Trophoblast cell (in vitro differentiated cells and primary cell): Measurements from ENCODE around the gene VEZF1.
A peak's percentile ranks its signal among the peaks of the same experiment; 100 is the strongest.

ENCODE experiments used
- DNase-seq, 2 donors: peaks; one replicate each; pipeline ENCODE4 v3.0.0-alpha.2; 2016
- H2AFZ ChIP-seq: 2 replicates; pipeline ENCODE4 v1.6.1; 2013; ENCODE audit warnings: low read length, moderate library complexity, mild to moderate bottlenecking; ENCODE audit not compliant: insufficient read depth, poor library complexity
- H2AK5ac ChIP-seq: 2 replicates; pipeline ENCODE4 v1.6.1; 2013; ENCODE audit warnings: mild to moderate bottlenecking, low read length
- H2BK120ac ChIP-seq: 2 replicates; pipeline ENCODE4 v1.6.1; 2013; ENCODE audit warnings: low read length, mild to moderate bottlenecking, moderate library complexity; ENCODE audit not compliant: insufficient read depth, poor library complexity
- H2BK12ac ChIP-seq: 2 replicates; pipeline ENCODE4 v1.6.1; 2013; ENCODE audit warnings: mild to moderate bottlenecking, low read length, moderate library complexity
- H2BK5ac ChIP-seq: 2 replicates; pipeline ENCODE4 v1.6.1; 2013; ENCODE audit warnings: low read length, low read depth, moderate library complexity, mild to moderate bottlenecking; ENCODE audit not compliant: poor library complexity
- H3K14ac ChIP-seq: 2 replicates; pipeline ENCODE4 v1.6.1; 2013; ENCODE audit warnings: mild to moderate bottlenecking, low read length
- H3K18ac ChIP-seq: 2 replicates; pipeline ENCODE4 v1.6.1; 2013; ENCODE audit warnings: mild to moderate bottlenecking, low read length
- H3K23ac ChIP-seq: 2 replicates; pipeline ENCODE4 v1.6.1; 2013; ENCODE audit warnings: low read length
- H3K27ac ChIP-seq: 2 replicates; pipeline ENCODE4 v1.5.1; 2013; ENCODE audit warnings: low read depth, mild to moderate bottlenecking, inconsistent platforms, low read length, moderate library complexity
- H3K27me3 ChIP-seq: 2 replicates; pipeline ENCODE4 v1.6.1; 2013; ENCODE audit warnings: inconsistent platforms, mild to moderate bottlenecking, low read length, moderate library complexity; ENCODE audit not compliant: insufficient read depth
- H3K36me3 ChIP-seq, 2 experiments: 1 replicate in 1 of 2; 2 replicates in 1 of 2; pipeline ENCODE4 v1.6.1; 2013; ENCODE audit warnings: low read length in 2 of 2, mild to moderate bottlenecking in 2 of 2, moderate library complexity in 1 of 2; ENCODE audit not compliant: insufficient read depth in 2 of 2, control insufficient read depth in 1 of 2
- H3K4ac ChIP-seq: 2 replicates; pipeline ENCODE4 v1.6.1; 2013; ENCODE audit warnings: low read depth, mild to moderate bottlenecking, low read length, moderate library complexity
- H3K4me1 ChIP-seq, 2 experiments: 1 replicate in 1 of 2; 2 replicates in 1 of 2; pipeline ENCODE4 v1.6.1; 2013; ENCODE audit warnings: low read length in 2 of 2, mild to moderate bottlenecking in 2 of 2, moderate library complexity in 1 of 2; ENCODE audit not compliant: insufficient read depth in 2 of 2, control insufficient read depth in 1 of 2
- H3K4me2 ChIP-seq: 2 replicates; pipeline ENCODE4 v1.6.1; 2013; ENCODE audit warnings: inconsistent platforms, mild to moderate bottlenecking, low read length, moderate library complexity
- H3K4me3 ChIP-seq: 2 replicates; pipeline ENCODE4 v1.5.1; 2013; ENCODE audit warnings: mild to moderate bottlenecking, low read depth, low read length, inconsistent platforms
- H3K79me1 ChIP-seq: one replicate; pipeline ENCODE4 v1.6.1; 2013; ENCODE audit warnings: low read length
- H3K79me2 ChIP-seq: 2 replicates; pipeline ENCODE4 v1.6.1; 2013; ENCODE audit warnings: low read length, mild to moderate bottlenecking; ENCODE audit not compliant: control insufficient read depth, insufficient read depth, poor library complexity
- H3K9ac ChIP-seq: 2 replicates; pipeline ENCODE4 v1.6.1; 2013; ENCODE audit warnings: mild to moderate bottlenecking, low read length
- H3K9me3 ChIP-seq: 2 replicates; pipeline ENCODE4 v1.6.1; 2013; ENCODE audit warnings: low read depth, mild to moderate bottlenecking, control low read depth, inconsistent platforms, low read length; ENCODE audit not compliant: insufficient read depth
- H4K12ac ChIP-seq: 2 replicates; pipeline ENCODE4 v1.6.1; 2013; ENCODE audit warnings: low read depth, mild to moderate bottlenecking, low read length, moderate library complexity
- H4K8ac ChIP-seq: 2 replicates; pipeline ENCODE4 v1.6.1; 2013; ENCODE audit warnings: low read depth, mild to moderate bottlenecking, low read length, moderate library complexity
- H4K91ac ChIP-seq: one replicate; pipeline ENCODE4 v1.6.1; 2013; ENCODE audit warnings: low read depth, mild to moderate bottlenecking, low read length, moderate library complexity
- whole genome bisulfite sequencing: extraction: QIAGEN DNeasy Blood & Tissue Kit; methylation state at CpG from one replicate; pipeline ENCODE4 v1.1.7; 2013; ENCODE audit warnings: missing lambda C conversion rate; ENCODE audit not compliant: insufficient read length, insufficient coverage; ENCODE audit errors: extremely low coverage; 5-methylcytosine and 5-hydroxymethylcytosine counted together

The VEZF1 gene

GRCh38 chr17:57948555-57949420 is 39.3 kb downstream of the VEZF1 start:
- peaks cover 32 to 40% of the 10 kb centered on the region in 2 experiments for H3K4me1 ChIP-seq
- H3K79me2 ChIP-seq = no peaks in the 10 kb centered on the region
- peak overlapping the region; percentile 62 for H2AFZ ChIP-seq
- H4K91ac ChIP-seq = peak overlapping the region; percentile 59
- peak overlapping the region; percentile 25 for H3K14ac ChIP-seq
- WGBS = no CpG with 5 or more reads among the region's 5 CpGs
- H3K23ac ChIP-seq = no peak overlapping the region
- H2BK120ac ChIP-seq = peak overlapping the region; percentile 40
- peak overlapping the region; percentile 93 for H3K27ac ChIP-seq
- peak overlapping the region; percentile 58 for H2AK5ac ChIP-seq
- peak overlapping the region; percentile 6 for H3K9ac ChIP-seq
- no peaks in the 10 kb centered on the region for H3K36me3 ChIP-seq
- peak overlapping the region; percentile 21 for H3K4me2 ChIP-seq
- H4K12ac ChIP-seq = no peak overlapping the region
- H2BK5ac ChIP-seq = peak overlapping the region; percentile 63
- no peaks in the 10 kb centered on the region for H3K27me3 ChIP-seq
- H2BK12ac ChIP-seq = peak overlapping the region; percentile 34
- H3K4me3 ChIP-seq = no peak overlapping the region
- H4K8ac ChIP-seq = peak overlapping the region; percentile 20
- no peak overlapping the region for H3K4ac ChIP-seq
- H3K79me1 ChIP-seq = peaks cover 15% of the 10 kb centered on the region
- DNase-seq = peak; percentile 37 to 85
- H3K9me3 ChIP-seq = peaks cover 1% of the 10 kb centered on the region
- peak overlapping the region; percentile 69 for H3K18ac ChIP-seq

GRCh38 chr17:57948169-57948554 is 39.9 kb downstream of the VEZF1 start:
- Histone ChIP-seq H3K4me2 (peak overlapping the region; percentile 13), H4K8ac (peak overlapping the region; percentile 32), H3K36me3 (no peaks in the 10 kb centered on the region), H4K12ac (no peak overlapping the region), H2BK5ac (peak overlapping the region; percentile 61), H2AFZ (no peak overlapping the region), H2BK120ac (peak overlapping the region; percentile 87), H3K4ac (no peak overlapping the region), H3K23ac (no peak overlapping the region), H4K91ac (peak overlapping the region; percentile 75), H3K4me1 (peaks cover 25 to 34% of the 10 kb centered on the region in 2 experiments), H3K79me2 (no peaks in the 10 kb centered on the region), H3K79me1 (peaks cover 15% of the 10 kb centered on the region), H3K14ac (peak overlapping the region; percentile 55), H3K27me3 (no peaks in the 10 kb centered on the region), H3K4me3 (no peak overlapping the region), H3K9ac (no peak overlapping the region), H3K18ac (peak overlapping the region; percentile 67), H3K27ac (peak overlapping the region; percentile 90), H2BK12ac (peak overlapping the region; percentile 83), H3K9me3 (peaks cover 1% of the 10 kb centered on the region), H2AK5ac (peak overlapping the region; percentile 60)
- no peak for DNase-seq
- WGBS = no CpG with 5 or more reads among the region's 5 CpGs

GRCh38 chr17:57947369-57947768 is 40.7 kb downstream of the VEZF1 start:
- peaks cover 12% of the 10 kb centered on the region for H3K79me1 ChIP-seq

GRCh38 chr17:57946798-57947358 is 41.2 kb downstream of the VEZF1 start:
- H3K23ac ChIP-seq = no peak overlapping the region
- DNase-seq = peak; percentile 29 to 52
- H2BK120ac ChIP-seq = no peak overlapping the region
- peaks cover 15 to 23% of the 10 kb centered on the region in 2 experiments for H3K4me1 ChIP-seq
- H4K91ac ChIP-seq = no peak overlapping the region
- H4K8ac ChIP-seq = no peak overlapping the region
- H3K4ac ChIP-seq = no peak overlapping the region
- no peak overlapping the region for H2BK5ac ChIP-seq
- H3K4me3 ChIP-seq = no peak overlapping the region
- H2AK5ac ChIP-seq = peak overlapping the region; percentile 52
- H3K27me3 ChIP-seq = no peaks in the 10 kb centered on the region
- peaks cover under 1% of the 10 kb centered on the region for H3K9me3 ChIP-seq
- peaks cover 12% of the 10 kb centered on the region for H3K79me1 ChIP-seq
- H3K9ac ChIP-seq = peak overlapping the region; percentile 29
- H2BK12ac ChIP-seq = peak overlapping the region; percentile 11
- H3K79me2 ChIP-seq = no peaks in the 10 kb centered on the region
- no peak overlapping the region for H3K27ac ChIP-seq
- H3K14ac ChIP-seq = no peak overlapping the region
- H4K12ac ChIP-seq = no peak overlapping the region
- H3K36me3 ChIP-seq = no peaks in the 10 kb centered on the region
- no peak overlapping the region for H3K4me2 ChIP-seq
- H2AFZ ChIP-seq = no peak overlapping the region
- H3K18ac ChIP-seq = peak overlapping the region; percentile 2
- no CpG with 5 or more reads among the region's 10 CpGs for WGBS

More at GRCh38 chr17:57947369-57947768, 40.7 kb downstream of the VEZF1 start:
- no peaks in the 10 kb centered on the region for H3K79me2 ChIP-seq
- H3K18ac ChIP-seq = no peak overlapping the region
- no peak overlapping the region for H2BK5ac ChIP-seq
- no peak overlapping the region for H4K8ac ChIP-seq
- H3K4me2 ChIP-seq = no peak overlapping the region
- H3K27me3 ChIP-seq = no peaks in the 10 kb centered on the region
- DNase-seq = no peak
- H4K12ac ChIP-seq = no peak overlapping the region
- WGBS = no CpG with 5 or more reads among the region's 9 CpGs
- no peak overlapping the region for H3K23ac ChIP-seq
- no peak overlapping the region for H3K4me3 ChIP-seq
- H3K14ac ChIP-seq = no peak overlapping the region
- H4K91ac ChIP-seq = no peak overlapping the region
- H2AFZ ChIP-seq = no peak overlapping the region
- no peak overlapping the region for H3K27ac ChIP-seq
- H3K9ac ChIP-seq = no peak overlapping the region
- H3K9me3 ChIP-seq = peaks cover 1% of the 10 kb centered on the region
- H2BK12ac ChIP-seq = peak overlapping the region; percentile 30
- H2BK120ac ChIP-seq = peak overlapping the region; percentile 24
- H3K4ac ChIP-seq = no peak overlapping the region
- H3K4me1 ChIP-seq = peaks cover 17 to 26% of the 10 kb centered on the region in 2 experiments
- no peaks in the 10 kb centered on the region for H3K36me3 ChIP-seq
- no peak overlapping the region for H2AK5ac ChIP-seq
